CD4-positive, alpha-beta memory T cell (primary cell): Measurements from ENCODE around the gene MMP14. TPM values are rescaled to one million over a fixed set of nuclear protein-coding genes. Genes with fewer than 3 reads are reported as not detected.
"Not testable (repeated sequence)": the region's sequence is repeated elsewhere in the genome, so short reads cannot be mapped to it uniquely, and the experiment has no call there.

Experiments used
- CTCF ChIA-PET: fragments of 350-600 bp; sonication (Branson Sonifier 250); formaldehyde crosslinking; loops from one replicate; lab custom pipeline; 2021; ENCODE audit warnings: inconsistent platforms; ENCODE audit not compliant: partially characterized antibody; lab: Charles Lee
- POLR2A ChIA-PET: fragments of 350-600 bp; sonication (Branson Sonifier 250); formaldehyde crosslinking; loops from one replicate; lab custom pipeline; 2021; ENCODE audit not compliant: partially characterized antibody; lab: Charles Lee
- DNase-seq, 5 donors: peaks; one replicate each; pipeline versions ENCODE4 v3.0.0 to v3.0.0-alpha.2; 2020 to 2022; ENCODE audit warnings: mixed read lengths in 1 of 5
- H3K27ac ChIP-seq: one replicate; pipeline ENCODE4 v1.7.0; 2013; ENCODE audit warnings: low read depth, low read length
- H3K27me3 ChIP-seq: 2 replicates; pipeline ENCODE4 v1.7.0; 2013; ENCODE audit warnings: mild to moderate bottlenecking, low read length, moderate library complexity; ENCODE audit not compliant: insufficient read depth
- H3K36me3 ChIP-seq: 2 replicates; pipeline ENCODE4 v1.7.0; 2013; ENCODE audit warnings: mild to moderate bottlenecking, low read length, moderate library complexity; ENCODE audit not compliant: insufficient read depth
- H3K4me1 ChIP-seq: 2 replicates; pipeline ENCODE4 v1.7.0; 2013; ENCODE audit warnings: mild to moderate bottlenecking, low read length, moderate library complexity; ENCODE audit not compliant: insufficient read depth
- H3K4me3 ChIP-seq, 2 donors: one replicate each; pipeline ENCODE4 v1.7.0; 2013; ENCODE audit warnings: low read length in 2 of 2, mild to moderate bottlenecking in 1 of 2
- H3K9me3 ChIP-seq, 2 donors: one replicate each; pipeline ENCODE4 v1.7.0; 2013; ENCODE audit warnings: low read length in 2 of 2, control low read depth in 1 of 2; ENCODE audit not compliant: control insufficient read depth in 1 of 2
- H3K27ac Mint-ChIP-seq, 7 donors: one replicate each; pipeline ENCODE4 v1.8.0; 2020 to 2021; ENCODE audit warnings: mixed read lengths in 7 of 7, mild to moderate bottlenecking in 6 of 7, inconsistent platforms in 3 of 7, moderate library complexity in 3 of 7
- H3K27me3 Mint-ChIP-seq, 2 donors: one replicate each; pipeline ENCODE4 v1.8.0; 2020 to 2021; ENCODE audit warnings: mixed read lengths in 2 of 2
- H3K36me3 Mint-ChIP-seq, 2 donors: one replicate each; pipeline ENCODE4 v1.8.0; 2020 to 2021; ENCODE audit warnings: mixed read lengths in 2 of 2, inconsistent platforms in 1 of 2, mild to moderate bottlenecking in 1 of 2
- H3K4me1 Mint-ChIP-seq, 4 donors: one replicate each; pipeline ENCODE4 v1.8.0; 2020 to 2021; ENCODE audit warnings: mixed read lengths in 4 of 4, mild to moderate bottlenecking in 1 of 4
- H3K4me3 Mint-ChIP-seq, 8 donors: one replicate each; pipeline ENCODE4 v1.8.0; 2020 to 2021; ENCODE audit warnings: mixed read lengths in 8 of 8, mild to moderate bottlenecking in 7 of 8, moderate library complexity in 6 of 8, inconsistent platforms in 3 of 8
- H3K9me3 Mint-ChIP-seq, 8 donors: one replicate each; pipeline ENCODE4 v1.8.0; 2020 to 2021; ENCODE audit warnings: mixed read lengths in 8 of 8, mild to moderate bottlenecking in 5 of 8, inconsistent platforms in 3 of 8, moderate library complexity in 1 of 8
- intact Hi-C: fragments of 100-400 bp; cut with micrococcal nuclease; formaldehyde crosslinking; loops from one replicate; pipeline ENCODE4 v1.15.1; 2023
- polyA plus RNA-seq, 2 donors: library from polyadenylated mRNA; unstranded; fragments of 300-500 nt; fragmentation: Illumina TruSeq; gene quantifications; one replicate each; pipeline ENCODE4 v1.2.3, GENCODE V29; 2021
- total RNA-seq, 2 experiments: library from RNA; stranded (reverse); gene quantifications; one replicate each; pipeline ENCODE4 v1.2.3, GENCODE V29; 2021

MMP14 gene
- total and polyA plus RNA-seq, 4 experiments from 2014 or later = 3.0 to 3.8 TPM; not detected in 2

GRCh38 chr14:22805235-22805634, 31.1 kb upstream of the MMP14 start:
- H3K27me3 Mint-ChIP-seq = peaks cover 19 to 23% of the 10 kb centered on the region in 2 donors
- H3K4me1 Mint-ChIP-seq, H3K27ac Mint-ChIP-seq, H3K4me3 Mint-ChIP-seq, DNase-seq, intact Hi-C loops, H3K27ac ChIP-seq, H3K9me3 Mint-ChIP-seq, H3K4me1 ChIP-seq, H3K4me3 ChIP-seq, H3K36me3 ChIP-seq, H3K9me3 ChIP-seq, H3K36me3 Mint-ChIP-seq, H3K27me3 ChIP-seq: not testable (repeated sequence)
- ChIA-PET CTCF (interaction anchor here (0.6 kb wide), 1 partner anchor 19 kb away, joined by 5 read pairs; no protein-coding TSS in a partner anchor), POLR2A (interaction anchor here (1.1 kb wide), 1 partner anchor 114 kb away, joined by 3 read pairs; the partner anchor contains the start of gene RBM23)

DNA sequence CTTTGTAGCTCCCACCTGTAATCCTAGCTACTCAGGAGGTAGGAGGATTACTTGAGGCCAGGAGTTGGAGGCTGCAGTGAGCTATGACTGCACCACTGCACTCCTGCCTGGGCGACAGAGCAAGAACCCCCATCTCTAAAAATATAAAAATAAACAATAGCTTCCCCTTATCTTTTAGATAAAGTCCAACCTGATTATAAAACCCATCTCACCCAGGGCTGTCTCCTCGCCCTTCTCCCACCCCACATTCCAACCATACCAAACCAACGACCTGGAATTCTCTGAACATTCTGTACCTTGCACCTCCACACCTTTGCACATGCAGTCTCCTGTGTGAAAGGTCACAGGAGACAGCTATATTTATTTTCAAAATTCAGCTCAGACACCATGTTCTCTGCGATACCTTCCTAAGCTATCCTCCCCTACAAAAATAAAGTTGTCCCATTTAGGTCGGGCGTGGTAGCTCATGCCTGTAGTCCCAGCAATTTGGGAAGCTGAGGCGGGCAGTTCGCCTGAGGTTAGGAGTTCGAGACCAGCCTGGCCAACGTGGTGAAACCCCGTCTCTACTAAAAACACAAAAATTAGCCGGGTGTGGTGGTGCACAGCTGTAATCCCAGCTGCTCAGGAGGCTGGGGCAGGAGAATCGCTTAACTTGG, 28.8 kb upstream of the MMP14 start:
- H3K27ac Mint-ChIP-seq = no peak overlapping the region
- Histone ChIP-seq H3K4me3 (no peak overlapping the region), H3K27ac (no peak overlapping the region), H3K4me1 (no peaks in the 10 kb centered on the region), H3K36me3 (no peaks in the 10 kb centered on the region), H3K27me3 (no peaks in the 10 kb centered on the region), H3K9me3 (no peaks in the 10 kb centered on the region)
- no peak for DNase-seq
- H3K9me3 Mint-ChIP-seq = no peaks in the 10 kb centered on the region
- peaks cover 12 to 13% of the 10 kb centered on the region in 2 donors for H3K27me3 Mint-ChIP-seq
- no peaks in the 10 kb centered on the region for H3K36me3 Mint-ChIP-seq
- intact Hi-C loops = no loop called here
- POLR2A ChIA-PET = no interaction called here
- no peaks in the 10 kb centered on the region for H3K4me1 Mint-ChIP-seq
- no peak overlapping the region for H3K4me3 Mint-ChIP-seq
- CTCF ChIA-PET = interaction anchor here (0.6 to 0.9 kb wide), 5 partner anchors 15 to 508 kb away, joined by 3 to 4 read pairs (median 3); no protein-coding TSS in a partner anchor

DNA sequence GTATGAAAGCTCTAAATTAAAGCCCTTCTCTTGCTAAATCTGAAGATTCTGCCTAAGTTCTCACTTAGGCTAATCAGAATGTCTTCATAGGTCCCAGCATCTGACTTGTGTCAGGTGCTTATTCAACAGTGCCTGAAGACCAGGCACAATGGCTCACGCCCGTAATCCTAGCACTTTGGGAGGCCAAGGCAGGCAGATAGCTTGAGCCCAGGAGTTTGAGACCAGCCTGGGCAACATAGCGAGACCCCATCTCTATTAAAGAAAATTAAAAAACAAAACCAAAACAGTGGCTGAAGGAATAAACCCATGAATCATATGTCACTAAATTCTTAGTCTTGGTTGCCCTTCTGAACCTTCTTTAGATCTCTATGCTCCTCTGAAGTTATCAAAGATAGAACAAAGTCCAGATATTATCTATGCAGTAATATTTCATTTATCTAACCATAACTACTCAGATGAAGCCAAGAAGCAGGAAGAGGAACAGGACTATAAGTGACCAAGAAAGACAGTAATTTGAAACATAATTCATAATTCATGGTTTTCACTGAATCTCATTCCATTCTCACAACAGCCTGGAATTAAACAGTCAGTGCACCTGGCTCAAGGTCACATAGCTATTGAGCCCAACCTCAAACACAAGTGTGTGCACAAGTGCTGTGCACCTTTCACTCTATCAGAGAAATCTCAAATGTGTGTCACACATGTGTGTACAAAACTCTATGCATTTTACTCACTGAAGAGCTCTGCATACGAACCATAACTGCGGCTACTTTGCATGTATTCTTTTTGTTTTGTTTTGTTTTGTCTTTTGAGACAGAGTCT, 27.8 kb upstream of the MMP14 start:
- no peaks in the 10 kb centered on the region for H3K9me3 Mint-ChIP-seq
- Histone ChIP-seq H3K9me3 (no peaks in the 10 kb centered on the region), H3K4me1 (no peaks in the 10 kb centered on the region), H3K36me3 (no peaks in the 10 kb centered on the region), H3K27me3 (no peaks in the 10 kb centered on the region), H3K27ac (no peak overlapping the region), H3K4me3 (no peak overlapping the region)
- ChIA-PET POLR2A (no interaction called here), CTCF (interaction anchor here (0.8 kb wide), 1 partner anchor 44 kb away, joined by 4 read pairs; no protein-coding TSS in a partner anchor)
- H3K4me1 Mint-ChIP-seq = no peaks in the 10 kb centered on the region
- H3K27me3 Mint-ChIP-seq = peaks cover 9 to 10% of the 10 kb centered on the region in 2 donors
- no peak overlapping the region for H3K27ac Mint-ChIP-seq
- no peak overlapping the region for H3K4me3 Mint-ChIP-seq
- no peaks in the 10 kb centered on the region for H3K36me3 Mint-ChIP-seq
- intact Hi-C loops = no loop called here
- no peak for DNase-seq

GRCh38 chr14:22811722-22812121, 24.7 kb upstream of the MMP14 start:
- DNase-seq = no peak
- H3K4me1 ChIP-seq = no peaks in the 10 kb centered on the region
- no peak overlapping the region for H3K27ac Mint-ChIP-seq
- intact Hi-C loops = no loop called here
- no peaks in the 10 kb centered on the region for H3K27me3 ChIP-seq
- peaks cover 0 to 12% (median 3%) of the 10 kb centered on the region in 4 donors for H3K4me1 Mint-ChIP-seq
- H3K4me3 Mint-ChIP-seq = no peak overlapping the region
- ChIA-PET POLR2A (no interaction called here), CTCF (interaction anchor here (0.7 to 2.0 kb wide), 3 partner anchors 11 to 227 kb away, joined by 3 to 13 read pairs (median 4); no protein-coding TSS in a partner anchor)
- no peaks in the 10 kb centered on the region for H3K36me3 Mint-ChIP-seq
- peaks cover 1 to 3% of the 10 kb centered on the region in 2 donors for H3K27me3 Mint-ChIP-seq
- no peak overlapping the region for H3K27ac ChIP-seq
- H3K9me3 Mint-ChIP-seq = no peaks in the 10 kb centered on the region
- H3K9me3 ChIP-seq = no peaks in the 10 kb centered on the region
- no peaks in the 10 kb centered on the region for H3K36me3 ChIP-seq
- H3K4me3 ChIP-seq = no peak overlapping the region

DNA sequence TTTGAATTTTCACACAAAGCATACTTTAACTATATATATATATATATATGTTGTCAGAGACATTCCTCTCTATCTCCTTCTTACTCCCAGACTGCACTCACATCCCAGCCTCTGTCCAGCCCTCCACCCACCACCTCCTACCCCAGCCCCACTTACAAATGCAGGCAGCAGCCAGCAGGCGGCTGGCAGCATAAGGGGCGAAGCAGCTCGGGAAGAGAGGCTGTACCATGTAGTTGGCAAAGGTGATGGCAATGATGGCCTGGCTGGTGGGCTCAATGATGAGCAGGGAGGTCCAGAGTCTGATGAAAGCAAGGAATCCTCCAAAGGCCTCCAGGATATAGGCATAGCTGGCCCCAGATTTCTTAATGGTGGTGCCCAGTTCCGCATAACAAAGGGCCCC, 23.6 kb upstream of the MMP14 start:
- H3K4me3 Mint-ChIP-seq = no peak overlapping the region
- Histone ChIP-seq H3K4me3 (no peak overlapping the region), H3K27ac (no peak overlapping the region), H3K36me3 (no peaks in the 10 kb centered on the region), H3K27me3 (no peaks in the 10 kb centered on the region), H3K4me1 (no peaks in the 10 kb centered on the region), H3K9me3 (no peaks in the 10 kb centered on the region)
- H3K4me1 Mint-ChIP-seq = peaks cover 0 to 12% (median 3%) of the 10 kb centered on the region in 4 donors
- POLR2A ChIA-PET = no interaction called here
- intact Hi-C loops = no loop called here
- H3K36me3 Mint-ChIP-seq = no peaks in the 10 kb centered on the region
- H3K27me3 Mint-ChIP-seq = peaks cover 1 to 3% of the 10 kb centered on the region in 2 donors
- H3K9me3 Mint-ChIP-seq = no peaks in the 10 kb centered on the region
- CTCF ChIA-PET = interaction anchor here (0.8 to 1.1 kb wide), 3 partner anchors 11 to 91 kb away, joined by 3 read pairs; no protein-coding TSS in a partner anchor
- DNase-seq = no peak
- no peak overlapping the region for H3K27ac Mint-ChIP-seq

DNA sequence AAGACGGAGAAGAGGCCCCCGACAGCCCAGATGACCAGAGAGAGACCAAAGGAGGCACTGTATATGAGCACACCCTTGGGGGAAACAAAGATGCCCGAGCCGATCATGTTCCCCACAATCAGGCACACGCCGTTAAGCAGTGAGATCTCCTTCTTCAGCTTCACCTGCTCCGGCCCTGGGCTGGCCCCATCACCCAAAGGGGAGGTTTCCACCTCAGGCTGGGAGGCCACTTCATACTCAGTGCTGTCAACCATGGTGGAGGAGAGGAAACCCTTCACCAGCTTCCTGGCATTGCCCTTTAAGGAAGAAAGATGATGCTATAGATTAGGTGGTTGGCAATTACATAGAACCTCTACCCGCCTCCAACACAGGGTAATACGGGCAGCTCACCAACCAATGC, 23.2 kb upstream of the MMP14 start:
- no peak overlapping the region for H3K4me3 Mint-ChIP-seq
- peaks cover under 1 to 3% of the 10 kb centered on the region in 2 donors for H3K27me3 Mint-ChIP-seq
- CTCF ChIA-PET = interaction anchor here (0.8 to 1.1 kb wide), 3 partner anchors 11 to 91 kb away, joined by 3 read pairs; no protein-coding TSS in a partner anchor

GRCh38 chr14:22814373-22814772, 22.0 kb upstream of the MMP14 start:
- ChIA-PET POLR2A (no interaction called here), CTCF (interaction anchor here (1.6 to 1.8 kb wide), 2 partner anchors 9 to 244 kb away, joined by 4 to 9 read pairs; no protein-coding TSS in a partner anchor)
- no peaks in the 10 kb centered on the region for H3K9me3 ChIP-seq
- intact Hi-C loops = no loop called here
- H3K9me3 Mint-ChIP-seq = no peaks in the 10 kb centered on the region
- H3K27me3 ChIP-seq = no peaks in the 10 kb centered on the region
- no peak overlapping the region for H3K4me3 Mint-ChIP-seq
- H3K36me3 ChIP-seq = no peaks in the 10 kb centered on the region
- no peaks in the 10 kb centered on the region for H3K36me3 Mint-ChIP-seq
- H3K4me1 ChIP-seq = no peaks in the 10 kb centered on the region
- H3K27ac Mint-ChIP-seq = no peak overlapping the region
- peaks cover 3% of the 10 kb centered on the region in 2 donors for H3K27me3 Mint-ChIP-seq
- no peak for DNase-seq
- no peak overlapping the region for H3K27ac ChIP-seq
- H3K4me1 Mint-ChIP-seq = peaks cover 0 to 12% (median 3%) of the 10 kb centered on the region in 4 donors
- no peak overlapping the region for H3K4me3 ChIP-seq

More for the DNA sequence above, 23.2 kb upstream of the MMP14 start:
- peaks cover 0 to 12% (median 3%) of the 10 kb centered on the region in 4 donors for H3K4me1 Mint-ChIP-seq
- H3K27ac ChIP-seq = no peak overlapping the region
- intact Hi-C loops = no loop called here
- POLR2A ChIA-PET = no interaction called here
- H3K27ac Mint-ChIP-seq = no peak overlapping the region
- H3K4me1 ChIP-seq = no peaks in the 10 kb centered on the region
- no peaks in the 10 kb centered on the region for H3K27me3 ChIP-seq
- H3K36me3 Mint-ChIP-seq = no peaks in the 10 kb centered on the region
- no peaks in the 10 kb centered on the region for H3K9me3 ChIP-seq
- H3K36me3 ChIP-seq = no peaks in the 10 kb centered on the region
- no peaks in the 10 kb centered on the region for H3K9me3 Mint-ChIP-seq
- no peak overlapping the region for H3K4me3 ChIP-seq
- no peak for DNase-seq
